ENCODE results near the gene TMEM184B.

TMEM184B gene

GRCh38 chr22:38295863-38296262 is 23.1 kb upstream of the TMEM184B start:
- no peaks in the 10 kb centered on the region for H3K9me3 ChIP-seq (ENCODE audit: control insufficient read depth, low read length)
- H3K4me3 ChIP-seq (ENCODE audit: insufficient read depth, low read depth, low read length, poor library complexity, severe bottlenecking): no peak overlapping the region
- H3K27me3 ChIP-seq (replicated peaks; ENCODE audit: control insufficient read depth, insufficient read depth, low read length, poor library complexity, severe bottlenecking): no peaks in the 10 kb centered on the region
- no peak overlapping the region for H3K27ac ChIP-seq (ENCODE audit: insufficient read depth, low read length, poor library complexity, severe bottlenecking)
- H3K4me1 ChIP-seq (ENCODE audit: control insufficient read depth, insufficient read depth, low read length, poor library complexity, severe bottlenecking): no peaks in the 10 kb centered on the region
- H3K36me3 ChIP-seq (ENCODE audit: control insufficient read depth, insufficient read depth, low read length): peaks cover 62% of the 10 kb centered on the region
- DNase-seq: no peak

GRCh38 chr22:38295339-38295738 is 22.5 kb upstream of the TMEM184B start:
- peaks cover 57% of the 10 kb centered on the region for H3K36me3 ChIP-seq (ENCODE audit: control insufficient read depth, insufficient read depth, low read length)
- no peaks in the 10 kb centered on the region for H3K27me3 ChIP-seq (replicated peaks; ENCODE audit: control insufficient read depth, insufficient read depth, low read length, poor library complexity, severe bottlenecking)
- no peaks in the 10 kb centered on the region for H3K4me1 ChIP-seq (ENCODE audit: control insufficient read depth, insufficient read depth, low read length, poor library complexity, severe bottlenecking)
- H3K27ac ChIP-seq (ENCODE audit: insufficient read depth, low read length, poor library complexity, severe bottlenecking): no peak overlapping the region
- H3K4me3 ChIP-seq (ENCODE audit: insufficient read depth, low read depth, low read length, poor library complexity, severe bottlenecking): no peak overlapping the region
- no peaks in the 10 kb centered on the region for H3K9me3 ChIP-seq (ENCODE audit: control insufficient read depth, low read length)
- DNase-seq: no peak

DNA sequence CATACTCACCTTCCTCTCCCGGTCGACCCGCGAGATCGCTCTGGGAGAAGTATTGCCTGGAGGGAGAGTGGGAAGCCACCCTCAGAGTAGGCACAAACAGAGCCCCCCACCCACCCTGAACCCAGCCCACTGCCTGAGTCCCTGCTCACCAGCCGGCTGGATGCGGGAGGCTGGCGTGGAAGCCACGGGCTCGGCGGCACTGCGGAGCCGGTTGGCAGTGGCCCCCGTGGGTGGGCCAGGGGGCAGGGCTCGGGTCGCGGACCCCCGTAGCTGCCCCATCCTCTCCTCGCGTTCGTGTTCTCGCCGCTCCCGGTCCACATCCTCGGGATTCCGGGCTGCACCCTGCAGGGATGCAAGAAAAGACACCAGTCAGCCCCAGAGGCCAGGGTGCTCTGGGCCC is 21.4 kb upstream of the TMEM184B start:
- no peak for DNase-seq
- Histone ChIP-seq H3K27ac (ENCODE audit: insufficient read depth, low read length, poor library complexity, severe bottlenecking) (no peak overlapping the region), H3K4me1 (ENCODE audit: control insufficient read depth, insufficient read depth, low read length, poor library complexity, severe bottlenecking) (no peaks in the 10 kb centered on the region), H3K4me3 (ENCODE audit: insufficient read depth, low read depth, low read length, poor library complexity, severe bottlenecking) (no peak overlapping the region), H3K27me3 (replicated peaks; ENCODE audit: control insufficient read depth, insufficient read depth, low read length, poor library complexity, severe bottlenecking) (no peaks in the 10 kb centered on the region), H3K36me3 (ENCODE audit: control insufficient read depth, insufficient read depth, low read length) (peaks cover 46% of the 10 kb centered on the region), H3K9me3 (ENCODE audit: control insufficient read depth, low read length) (no peaks in the 10 kb centered on the region)

GRCh38 chr22:38292694-38293093 is 19.9 kb upstream of the TMEM184B start:
- DNase-seq: no peak
- Histone ChIP-seq H3K9me3 (ENCODE audit: control insufficient read depth, low read length) (no peaks in the 10 kb centered on the region), H3K36me3 (ENCODE audit: control insufficient read depth, insufficient read depth, low read length) (peaks cover 33% of the 10 kb centered on the region), H3K4me3 (ENCODE audit: insufficient read depth, low read depth, low read length, poor library complexity, severe bottlenecking) (no peak overlapping the region), H3K27me3 (replicated peaks; ENCODE audit: control insufficient read depth, insufficient read depth, low read length, poor library complexity, severe bottlenecking) (no peaks in the 10 kb centered on the region), H3K4me1 (ENCODE audit: control insufficient read depth, insufficient read depth, low read length, poor library complexity, severe bottlenecking) (no peaks in the 10 kb centered on the region), H3K27ac (ENCODE audit: insufficient read depth, low read length, poor library complexity, severe bottlenecking) (no peak overlapping the region)

- no peaks in the 10 kb centered on the region for H3K27me3 ChIP-seq (replicated peaks; ENCODE audit: control insufficient read depth, insufficient read depth, low read length, poor library complexity, severe bottlenecking)
- no peaks in the 10 kb centered on the region for H3K4me1 ChIP-seq (ENCODE audit: control insufficient read depth, insufficient read depth, low read length, poor library complexity, severe bottlenecking)
- DNase-seq: no peak
- no peak overlapping the region for H3K4me3 ChIP-seq (ENCODE audit: insufficient read depth, low read depth, low read length, poor library complexity, severe bottlenecking)
- no peak overlapping the region for H3K27ac ChIP-seq (ENCODE audit: insufficient read depth, low read length, poor library complexity, severe bottlenecking)
- H3K36me3 ChIP-seq (ENCODE audit: control insufficient read depth, insufficient read depth, low read length): peaks cover 21% of the 10 kb centered on the region
- no peaks in the 10 kb centered on the region for H3K9me3 ChIP-seq (ENCODE audit: control insufficient read depth, low read length)
Measured at GRCh38 chr22:38291201-38291777, 18.5 kb upstream of the TMEM184B start.

GRCh38 chr22:38290347-38290746 is 17.5 kb upstream of the TMEM184B start:
- Histone ChIP-seq H3K9me3 (ENCODE audit: control insufficient read depth, low read length) (no peaks in the 10 kb centered on the region), H3K27ac (ENCODE audit: insufficient read depth, low read length, poor library complexity, severe bottlenecking) (no peak overlapping the region), H3K27me3 (replicated peaks; ENCODE audit: control insufficient read depth, insufficient read depth, low read length, poor library complexity, severe bottlenecking) (no peaks in the 10 kb centered on the region), H3K36me3 (ENCODE audit: control insufficient read depth, insufficient read depth, low read length) (peaks cover 15% of the 10 kb centered on the region), H3K4me3 (ENCODE audit: insufficient read depth, low read depth, low read length, poor library complexity, severe bottlenecking) (no peak overlapping the region), H3K4me1 (ENCODE audit: control insufficient read depth, insufficient read depth, low read length, poor library complexity, severe bottlenecking) (no peaks in the 10 kb centered on the region)
- no peak for DNase-seq

- no peaks in the 10 kb centered on the region for H3K9me3 ChIP-seq (ENCODE audit: control insufficient read depth, low read length)
- H3K4me1 ChIP-seq (ENCODE audit: control insufficient read depth, insufficient read depth, low read length, poor library complexity, severe bottlenecking): no peaks in the 10 kb centered on the region
- no peaks in the 10 kb centered on the region for H3K27me3 ChIP-seq (replicated peaks; ENCODE audit: control insufficient read depth, insufficient read depth, low read length, poor library complexity, severe bottlenecking)
- H3K27ac ChIP-seq (ENCODE audit: insufficient read depth, low read length, poor library complexity, severe bottlenecking): no peak overlapping the region
- peaks cover 15% of the 10 kb centered on the region for H3K36me3 ChIP-seq (ENCODE audit: control insufficient read depth, insufficient read depth, low read length)
- DNase-seq: no peak
- H3K4me3 ChIP-seq (ENCODE audit: insufficient read depth, low read depth, low read length, poor library complexity, severe bottlenecking): no peak overlapping the region
Measured at GRCh38 chr22:38289583-38290082, 16.8 kb upstream of the TMEM184B start.

DNA sequence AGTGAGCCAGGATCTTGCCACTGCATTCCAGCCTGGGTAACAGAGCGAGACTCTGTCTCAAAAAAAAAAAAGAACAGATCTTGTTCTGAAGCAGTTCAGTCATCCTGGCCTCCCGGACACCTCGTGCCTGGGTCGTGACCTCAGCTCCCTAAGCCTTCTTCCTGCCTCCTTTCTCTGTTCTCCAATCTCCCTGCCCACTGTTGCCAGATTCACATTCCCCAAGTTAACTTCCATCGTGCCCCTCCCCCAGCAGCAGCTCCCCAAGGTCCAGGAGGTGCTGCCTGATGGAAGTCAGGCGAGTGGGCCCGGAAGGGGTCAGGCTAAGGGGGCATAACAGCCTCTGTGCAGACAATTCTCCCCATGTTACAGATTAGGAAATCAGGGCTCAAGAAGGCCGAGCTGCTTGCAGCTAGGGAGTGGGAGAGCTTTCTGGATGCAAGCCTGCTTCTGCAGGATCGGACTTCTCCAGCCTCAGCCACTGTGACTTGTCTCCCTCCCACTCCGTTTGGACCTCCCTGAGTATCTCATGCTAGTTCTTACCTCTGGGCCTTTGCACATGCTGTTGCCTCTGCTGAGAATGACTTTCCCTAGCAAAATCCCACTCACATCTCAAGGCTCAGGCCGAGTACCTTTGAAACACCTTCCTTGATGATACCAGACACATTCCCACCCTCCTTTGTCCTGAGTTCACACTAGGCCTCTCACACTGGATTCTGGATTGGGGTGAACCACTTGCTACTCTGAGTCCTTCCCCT is 14.3 kb upstream of the TMEM184B start:
- no peak overlapping the region for H3K4me3 ChIP-seq (ENCODE audit: insufficient read depth, low read depth, low read length, poor library complexity, severe bottlenecking)
- H3K9me3 ChIP-seq (ENCODE audit: control insufficient read depth, low read length): no peaks in the 10 kb centered on the region
- no peaks in the 10 kb centered on the region for H3K36me3 ChIP-seq (ENCODE audit: control insufficient read depth, insufficient read depth, low read length)
- H3K4me1 ChIP-seq (ENCODE audit: control insufficient read depth, insufficient read depth, low read length, poor library complexity, severe bottlenecking): no peaks in the 10 kb centered on the region
- no peak for DNase-seq
- H3K27ac ChIP-seq (ENCODE audit: insufficient read depth, low read length, poor library complexity, severe bottlenecking): no peak overlapping the region
- no peaks in the 10 kb centered on the region for H3K27me3 ChIP-seq (replicated peaks; ENCODE audit: control insufficient read depth, insufficient read depth, low read length, poor library complexity, severe bottlenecking)

- Histone ChIP-seq H3K4me3 (ENCODE audit: insufficient read depth, low read depth, low read length, poor library complexity, severe bottlenecking) (no peak overlapping the region), H3K27me3 (replicated peaks; ENCODE audit: control insufficient read depth, insufficient read depth, low read length, poor library complexity, severe bottlenecking) (no peaks in the 10 kb centered on the region), H3K36me3 (ENCODE audit: control insufficient read depth, insufficient read depth, low read length) (no peaks in the 10 kb centered on the region), H3K27ac (ENCODE audit: insufficient read depth, low read length, poor library complexity, severe bottlenecking) (no peak overlapping the region), H3K4me1 (ENCODE audit: control insufficient read depth, insufficient read depth, low read length, poor library complexity, severe bottlenecking) (no peaks in the 10 kb centered on the region), H3K9me3 (ENCODE audit: control insufficient read depth, low read length) (no peaks in the 10 kb centered on the region)
- DNase-seq: no peak
Measured at GRCh38 chr22:38285018-38285417, 12.2 kb upstream of the TMEM184B start.

DNA sequence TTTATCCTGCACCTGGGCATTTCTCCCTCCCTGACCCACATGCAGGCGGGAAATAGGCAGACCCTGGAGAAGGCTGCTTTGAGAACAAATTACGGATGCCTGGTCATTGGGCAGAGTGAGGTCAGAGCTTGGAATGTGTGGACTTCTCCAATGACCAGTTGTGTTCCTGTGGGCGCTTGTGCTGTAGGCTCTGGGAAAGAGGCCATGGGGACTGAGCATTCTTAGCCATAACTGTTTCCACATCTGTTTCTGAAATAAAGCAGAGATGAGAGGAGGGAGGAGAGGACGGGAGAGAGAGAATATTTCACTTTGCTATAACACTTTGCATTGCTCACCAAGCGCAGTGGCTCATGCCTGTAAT is 11.2 kb upstream of the TMEM184B start:
- no peak overlapping the region for H3K4me3 ChIP-seq (ENCODE audit: insufficient read depth, low read depth, low read length, poor library complexity, severe bottlenecking)
- H3K4me1 ChIP-seq (ENCODE audit: control insufficient read depth, insufficient read depth, low read length, poor library complexity, severe bottlenecking): no peaks in the 10 kb centered on the region
- H3K36me3 ChIP-seq (ENCODE audit: control insufficient read depth, insufficient read depth, low read length): no peaks in the 10 kb centered on the region
- no peak overlapping the region for H3K27ac ChIP-seq (ENCODE audit: insufficient read depth, low read length, poor library complexity, severe bottlenecking)
- H3K9me3 ChIP-seq (ENCODE audit: control insufficient read depth, low read length): no peaks in the 10 kb centered on the region
- DNase-seq: no peak
- H3K27me3 ChIP-seq (replicated peaks; ENCODE audit: control insufficient read depth, insufficient read depth, low read length, poor library complexity, severe bottlenecking): no peaks in the 10 kb centered on the region
